ENCODE measurements around the gene TMEM176B. TPM values are rescaled to one million over a fixed set of nuclear protein-coding genes. Genes with fewer than 3 reads are reported as not detected.

TMEM176B gene
- total and polyA plus RNA-seq, 2 of the 13 experiments (the other 11 are each of a cell fraction or from before 2014, with no cell fraction given), result not detected

DNA sequence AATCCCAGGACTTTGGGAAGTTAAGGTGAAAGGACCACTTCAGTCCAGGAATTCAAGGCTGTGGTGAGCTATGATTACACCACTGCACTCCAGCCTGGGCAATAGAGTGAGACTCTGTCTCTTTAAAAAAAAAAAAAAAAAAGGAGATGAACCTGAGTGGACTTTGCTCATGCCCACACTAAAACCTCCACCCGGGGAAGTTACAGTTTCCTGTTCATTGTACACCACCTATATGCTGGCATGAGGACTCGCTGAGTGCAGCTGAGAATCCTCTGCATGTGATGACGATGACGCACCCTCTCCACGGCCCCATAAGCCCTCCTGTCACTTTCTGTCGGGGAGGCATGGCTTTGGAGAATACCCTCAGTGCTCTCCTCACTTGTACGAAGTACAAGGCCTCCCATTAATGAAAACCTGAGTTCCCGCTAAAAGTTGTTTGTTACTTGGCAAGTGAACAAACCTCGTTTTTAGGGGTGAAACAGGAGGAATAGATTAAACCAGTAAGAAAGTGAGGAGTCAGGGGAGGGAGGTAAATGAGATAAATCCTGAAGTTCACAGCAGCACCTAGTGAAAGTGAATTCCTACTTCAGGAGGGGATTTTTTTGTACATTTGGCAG is 15.9 kb downstream of the TMEM176B start (continued):
- TF ChIP-seq HIC2 (CRISPR knock-in tag; IDR thresholded peaks at IDR 0.05; ENCODE audit: low read depth) (peak; percentile 42; the same call in 1 of the 2 replicates), MAX (IDR thresholded peaks at IDR 0.05) (peak; percentile 53), ZNF121 (CRISPR knock-in tag; IDR thresholded peaks at IDR 0.05) (peak; percentile 66), PBX3 (CRISPR knock-in tag; IDR thresholded peaks at IDR 0.05; ENCODE audit: borderline replicate concordance) (no peak), IKZF4 (CRISPR knock-in tag; IDR thresholded peaks at IDR 0.05; ENCODE audit: borderline replicate concordance, low read depth, not compliant biosample characterization) (no peak), GATAD2A (CRISPR knock-in tag; IDR thresholded peaks at IDR 0.05) (peak; percentile 55), CREB1 (IDR thresholded peaks at IDR 0.05) (peak; percentile 64), CREB1 (CRISPR knock-in tag; IDR thresholded peaks at IDR 0.05) (peak; percentile 64), POLR2A (IDR thresholded peaks at IDR 0.05; ENCODE audit: insufficient read depth in 1 of 2, low read depth in 2 of 2, low read length in 2 of 2) (0 out of 4 replicates have a peak, but pooled peaks of 1 of the 2 experiments have one; percentile 25), SOX6 (IDR thresholded peaks at IDR 0.05) (no peak), SOX6 (CRISPR knock-in tag; IDR thresholded peaks at IDR 0.05) (peak; percentile 32; the same call in 1 of the 2 replicates)
- TF ChIP-seq, protein P1, sequence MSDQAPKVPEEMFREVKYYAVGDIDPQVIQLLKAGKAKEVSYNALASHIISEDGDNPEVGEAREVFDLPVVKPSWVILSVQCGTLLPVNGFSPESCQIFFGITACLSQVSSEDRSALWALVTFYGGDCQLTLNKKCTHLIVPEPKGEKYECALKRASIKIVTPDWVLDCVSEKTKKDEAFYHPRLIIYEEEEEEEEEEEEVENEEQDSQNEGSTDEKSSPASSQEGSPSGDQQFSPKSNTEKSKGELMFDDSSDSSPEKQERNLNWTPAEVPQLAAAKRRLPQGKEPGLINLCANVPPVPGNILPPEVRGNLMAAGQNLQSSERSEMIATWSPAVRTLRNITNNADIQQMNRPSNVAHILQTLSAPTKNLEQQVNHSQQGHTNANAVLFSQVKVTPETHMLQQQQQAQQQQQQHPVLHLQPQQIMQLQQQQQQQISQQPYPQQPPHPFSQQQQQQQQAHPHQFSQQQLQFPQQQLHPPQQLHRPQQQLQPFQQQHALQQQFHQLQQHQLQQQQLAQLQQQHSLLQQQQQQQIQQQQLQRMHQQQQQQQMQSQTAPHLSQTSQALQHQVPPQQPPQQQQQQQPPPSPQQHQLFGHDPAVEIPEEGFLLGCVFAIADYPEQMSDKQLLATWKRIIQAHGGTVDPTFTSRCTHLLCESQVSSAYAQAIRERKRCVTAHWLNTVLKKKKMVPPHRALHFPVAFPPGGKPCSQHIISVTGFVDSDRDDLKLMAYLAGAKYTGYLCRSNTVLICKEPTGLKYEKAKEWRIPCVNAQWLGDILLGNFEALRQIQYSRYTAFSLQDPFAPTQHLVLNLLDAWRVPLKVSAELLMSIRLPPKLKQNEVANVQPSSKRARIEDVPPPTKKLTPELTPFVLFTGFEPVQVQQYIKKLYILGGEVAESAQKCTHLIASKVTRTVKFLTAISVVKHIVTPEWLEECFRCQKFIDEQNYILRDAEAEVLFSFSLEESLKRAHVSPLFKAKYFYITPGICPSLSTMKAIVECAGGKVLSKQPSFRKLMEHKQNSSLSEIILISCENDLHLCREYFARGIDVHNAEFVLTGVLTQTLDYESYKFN (CRISPR knock-in tag; conservative IDR thresholded peaks at IDR 0.05), result peak; percentile 54
- TF ChIP-seq, protein P2, sequence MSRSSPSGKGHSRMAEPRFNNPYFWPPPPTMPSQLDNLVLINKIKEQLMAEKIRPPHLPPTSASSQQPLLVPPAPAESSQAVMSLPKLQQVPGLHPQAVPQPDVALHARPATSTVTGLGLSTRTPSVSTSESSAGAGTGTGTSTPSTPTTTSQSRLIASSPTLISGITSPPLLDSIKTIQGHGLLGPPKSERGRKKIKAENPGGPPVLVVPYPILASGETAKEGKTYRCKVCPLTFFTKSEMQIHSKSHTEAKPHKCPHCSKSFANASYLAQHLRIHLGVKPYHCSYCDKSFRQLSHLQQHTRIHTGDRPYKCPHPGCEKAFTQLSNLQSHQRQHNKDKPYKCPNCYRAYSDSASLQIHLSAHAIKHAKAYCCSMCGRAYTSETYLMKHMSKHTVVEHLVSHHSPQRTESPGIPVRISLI (CRISPR knock-in tag; IDR thresholded peaks at IDR 0.05; ENCODE audit: borderline replicate concordance), result peak; percentile 93
- TF ChIP-seq, protein P3, sequence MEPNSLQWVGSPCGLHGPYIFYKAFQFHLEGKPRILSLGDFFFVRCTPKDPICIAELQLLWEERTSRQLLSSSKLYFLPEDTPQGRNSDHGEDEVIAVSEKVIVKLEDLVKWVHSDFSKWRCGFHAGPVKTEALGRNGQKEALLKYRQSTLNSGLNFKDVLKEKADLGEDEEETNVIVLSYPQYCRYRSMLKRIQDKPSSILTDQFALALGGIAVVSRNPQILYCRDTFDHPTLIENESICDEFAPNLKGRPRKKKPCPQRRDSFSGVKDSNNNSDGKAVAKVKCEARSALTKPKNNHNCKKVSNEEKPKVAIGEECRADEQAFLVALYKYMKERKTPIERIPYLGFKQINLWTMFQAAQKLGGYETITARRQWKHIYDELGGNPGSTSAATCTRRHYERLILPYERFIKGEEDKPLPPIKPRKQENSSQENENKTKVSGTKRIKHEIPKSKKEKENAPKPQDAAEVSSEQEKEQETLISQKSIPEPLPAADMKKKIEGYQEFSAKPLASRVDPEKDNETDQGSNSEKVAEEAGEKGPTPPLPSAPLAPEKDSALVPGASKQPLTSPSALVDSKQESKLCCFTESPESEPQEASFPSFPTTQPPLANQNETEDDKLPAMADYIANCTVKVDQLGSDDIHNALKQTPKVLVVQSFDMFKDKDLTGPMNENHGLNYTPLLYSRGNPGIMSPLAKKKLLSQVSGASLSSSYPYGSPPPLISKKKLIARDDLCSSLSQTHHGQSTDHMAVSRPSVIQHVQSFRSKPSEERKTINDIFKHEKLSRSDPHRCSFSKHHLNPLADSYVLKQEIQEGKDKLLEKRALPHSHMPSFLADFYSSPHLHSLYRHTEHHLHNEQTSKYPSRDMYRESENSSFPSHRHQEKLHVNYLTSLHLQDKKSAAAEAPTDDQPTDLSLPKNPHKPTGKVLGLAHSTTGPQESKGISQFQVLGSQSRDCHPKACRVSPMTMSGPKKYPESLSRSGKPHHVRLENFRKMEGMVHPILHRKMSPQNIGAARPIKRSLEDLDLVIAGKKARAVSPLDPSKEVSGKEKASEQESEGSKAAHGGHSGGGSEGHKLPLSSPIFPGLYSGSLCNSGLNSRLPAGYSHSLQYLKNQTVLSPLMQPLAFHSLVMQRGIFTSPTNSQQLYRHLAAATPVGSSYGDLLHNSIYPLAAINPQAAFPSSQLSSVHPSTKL (CRISPR knock-in tag; IDR thresholded peaks at IDR 0.05), result 0 out of 2 replicates have a peak, but pooled peaks have one; percentile 43
- TF ChIP-seq, protein P4, sequence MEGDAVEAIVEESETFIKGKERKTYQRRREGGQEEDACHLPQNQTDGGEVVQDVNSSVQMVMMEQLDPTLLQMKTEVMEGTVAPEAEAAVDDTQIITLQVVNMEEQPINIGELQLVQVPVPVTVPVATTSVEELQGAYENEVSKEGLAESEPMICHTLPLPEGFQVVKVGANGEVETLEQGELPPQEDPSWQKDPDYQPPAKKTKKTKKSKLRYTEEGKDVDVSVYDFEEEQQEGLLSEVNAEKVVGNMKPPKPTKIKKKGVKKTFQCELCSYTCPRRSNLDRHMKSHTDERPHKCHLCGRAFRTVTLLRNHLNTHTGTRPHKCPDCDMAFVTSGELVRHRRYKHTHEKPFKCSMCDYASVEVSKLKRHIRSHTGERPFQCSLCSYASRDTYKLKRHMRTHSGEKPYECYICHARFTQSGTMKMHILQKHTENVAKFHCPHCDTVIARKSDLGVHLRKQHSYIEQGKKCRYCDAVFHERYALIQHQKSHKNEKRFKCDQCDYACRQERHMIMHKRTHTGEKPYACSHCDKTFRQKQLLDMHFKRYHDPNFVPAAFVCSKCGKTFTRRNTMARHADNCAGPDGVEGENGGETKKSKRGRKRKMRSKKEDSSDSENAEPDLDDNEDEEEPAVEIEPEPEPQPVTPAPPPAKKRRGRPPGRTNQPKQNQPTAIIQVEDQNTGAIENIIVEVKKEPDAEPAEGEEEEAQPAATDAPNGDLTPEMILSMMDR (CRISPR knock-in tag; IDR thresholded peaks at IDR 0.05), result 0 out of 2 replicates have a peak, but pooled peaks have one; percentile 4
